OCI-LY1 (cell line): ENCODE results near the gene SPECC1L.
"Not testable (repeated sequence)": the region's sequence is repeated elsewhere in the genome, so short reads cannot be mapped to it uniquely, and the experiment has no call there.

Source experiments
- H2AFZ ChIP-seq: fragments of 200-600 bp; sonication (generic), shearing (Covaris generic); 2 replicates; pipeline ENCODE4 v1.6.0; 2014; ENCODE audit warnings: antibody characterized with exemption, mild to moderate bottlenecking, low read length
- H3F3A ChIP-seq: fragments of 200-600 bp; sonication (generic), shearing (Covaris generic); 2 replicates; pipeline ENCODE4 v1.6.0; 2014; ENCODE audit warnings: mild to moderate bottlenecking, antibody characterized with exemption, low read length, moderate library complexity; ENCODE audit not compliant: insufficient read depth
- H3K27ac ChIP-seq: fragments of 200-600 bp; sonication (generic); 2 replicates; pipeline ENCODE4 v1.5.1; 2014; ENCODE audit warnings: low read length, mixed run types, mild to moderate bottlenecking, low read depth; ENCODE audit not compliant: poor library complexity, severe bottlenecking
- H3K27me3 ChIP-seq: fragments of 200-600 bp; sonication (generic); 2 replicates; pipeline ENCODE4 v1.6.0; 2014; ENCODE audit warnings: antibody characterized with exemption, mild to moderate bottlenecking, low read length, moderate library complexity; ENCODE audit not compliant: insufficient read depth
- H3K36me3 ChIP-seq: fragments of 200-600 bp; sonication (generic); 2 replicates; pipeline ENCODE4 v1.6.1; 2014; ENCODE audit warnings: mild to moderate bottlenecking, antibody characterized with exemption, low read length, moderate library complexity, mixed read lengths; ENCODE audit not compliant: insufficient read depth
- H3K4me1 ChIP-seq: fragments of 200-600 bp; sonication (generic); 2 replicates; pipeline ENCODE4 v1.5.1; 2014; ENCODE audit warnings: mild to moderate bottlenecking, low read length, moderate library complexity; ENCODE audit not compliant: insufficient read depth, severe bottlenecking
- H3K4me2 ChIP-seq: fragments of 200-600 bp; sonication (generic), shearing (Covaris generic); 2 replicates; pipeline ENCODE4 v1.6.1; 2014; ENCODE audit warnings: low read length
- H3K4me3 ChIP-seq: fragments of 200-600 bp; sonication (generic); 2 replicates; pipeline ENCODE4 v1.5.1; 2014; ENCODE audit warnings: low read length, low read depth, mild to moderate bottlenecking, mixed read lengths; ENCODE audit not compliant: poor library complexity, severe bottlenecking
- H3K79me2 ChIP-seq: fragments of 200-600 bp; shearing (Covaris generic); 2 replicates; pipeline ENCODE4 v1.6.1; 2016; ENCODE audit warnings: mixed run types, low read length, mixed read lengths; ENCODE audit not compliant: insufficient read depth
- H3K9ac ChIP-seq: fragments of 200-600 bp; sonication (generic), shearing (Covaris generic); 2 replicates; pipeline ENCODE4 v1.6.1; 2014; ENCODE audit warnings: mild to moderate bottlenecking, low read length, mixed read lengths
- H3K9me2 ChIP-seq: fragments of 200-600 bp; sonication (generic), shearing (Covaris generic); 2 replicates; pipeline ENCODE4 v1.6.1; 2014; ENCODE audit warnings: low read depth, mild to moderate bottlenecking, low read length, mixed read lengths
- H3K9me3 ChIP-seq: fragments of 200-600 bp; shearing (Covaris generic); 2 replicates; pipeline ENCODE4 v1.6.1; 2014; ENCODE audit warnings: low read length, mixed read lengths
- H4K20me1 ChIP-seq: fragments of 200-600 bp; sonication (generic), shearing (Covaris generic); 2 replicates; pipeline ENCODE4 v1.6.0; 2016; ENCODE audit warnings: mild to moderate bottlenecking, low read length; ENCODE audit not compliant: insufficient read depth
- CTCF ChIP-seq: fragments of 200-600 bp; sonication (generic), shearing (Covaris generic); IDR thresholded peaks from 2 replicates; pipeline ENCODE4 v1.5.1; 2017; ENCODE audit warnings: mild to moderate bottlenecking, antibody characterized with exemption, low read length, moderate library complexity, mixed read lengths
- EZH2 ChIP-seq: fragments of 200-600 bp; sonication (generic), shearing (Covaris generic); IDR thresholded peaks from 2 replicates; pipeline ENCODE4 v1.8.0; 2017; ENCODE audit warnings: borderline replicate concordance, mixed run types, mild to moderate bottlenecking, antibody characterized with exemption, low read length, moderate library complexity, mixed read lengths

The SPECC1L gene

GRCh38 chr22:24285245-24285644, 14.6 kb downstream of the SPECC1L start:
- H3K4me2 ChIP-seq, result no peak overlapping the region

GRCh38 chr22:24287212-24287611, 16.6 kb downstream of the SPECC1L start:
- peaks cover 81% of the 10 kb centered on the region for H3K79me2 ChIP-seq
- H3K4me1 ChIP-seq, result peaks cover 28% of the 10 kb centered on the region
- not testable (repeated sequence) for H3K9ac ChIP-seq, H2AFZ ChIP-seq, H3F3A ChIP-seq, H3K4me2 ChIP-seq, H3K36me3 ChIP-seq, H3K27me3 ChIP-seq, H3K27ac ChIP-seq, H3K9me3 ChIP-seq, H3K9me2 ChIP-seq, H4K20me1 ChIP-seq, H3K4me3 ChIP-seq

More at GRCh38 chr22:24285245-24285644, 14.6 kb downstream of the SPECC1L start:
- Histone ChIP-seq H3F3A (no peaks in the 10 kb centered on the region), H3K36me3 (peaks cover 13% of the 10 kb centered on the region; the same call in 1 of the 2 replicates), H4K20me1 (peaks cover 4% of the 10 kb centered on the region; the same call in 1 of the 2 replicates), H3K79me2 (peaks cover 78% of the 10 kb centered on the region), H3K27ac (no peak overlapping the region), H3K9me2 (no peaks in the 10 kb centered on the region), H3K4me3 (no peak overlapping the region), H3K4me1 (peaks cover 29% of the 10 kb centered on the region), H3K27me3 (no peaks in the 10 kb centered on the region), H3K9me3 (no peaks in the 10 kb centered on the region), H3K9ac (no peak overlapping the region), H2AFZ (no peak overlapping the region)
- TF ChIP-seq CTCF, result no peak
- TF ChIP-seq EZH2, result no peak

GRCh38 chr22:24287801-24288200, 17.2 kb downstream of the SPECC1L start:
- H3K4me1 ChIP-seq, result peaks cover 28% of the 10 kb centered on the region
- H3K27ac ChIP-seq, H3K27me3 ChIP-seq: not testable (repeated sequence)

GRCh38 chr22:24289114-24289513, 18.5 kb downstream of the SPECC1L start:
- H3K9me3 ChIP-seq, result no peaks in the 10 kb centered on the region
- no peak overlapping the region for H2AFZ ChIP-seq
- no peaks in the 10 kb centered on the region for H3K9me2 ChIP-seq
- no peak overlapping the region for H3K27ac ChIP-seq
- peaks cover 63% of the 10 kb centered on the region for H3K79me2 ChIP-seq
- no peak overlapping the region for H3K9ac ChIP-seq
- H4K20me1 ChIP-seq, result peaks cover under 1% of the 10 kb centered on the region; the same call in 1 of the 2 replicates
- no peak overlapping the region for H3K4me3 ChIP-seq
- no peak for TF ChIP-seq EZH2
- TF ChIP-seq CTCF, result no peak
- H3K4me1 ChIP-seq, result peaks cover 28% of the 10 kb centered on the region
- peaks cover 5% of the 10 kb centered on the region; the same call in 1 of the 2 replicates for H3K36me3 ChIP-seq
- H3K4me2 ChIP-seq, result no peak overlapping the region
- no peaks in the 10 kb centered on the region for H3K27me3 ChIP-seq
- H3F3A ChIP-seq, result no peaks in the 10 kb centered on the region

More at GRCh38 chr22:24287801-24288200, 17.2 kb downstream of the SPECC1L start:
- not testable (repeated sequence) for H3K4me3 ChIP-seq, H3K9me3 ChIP-seq, H4K20me1 ChIP-seq, H3K4me2 ChIP-seq, H2AFZ ChIP-seq, H3K9me2 ChIP-seq, H3K9ac ChIP-seq, H3F3A ChIP-seq, H3K36me3 ChIP-seq
- H3K79me2 ChIP-seq, result peaks cover 77% of the 10 kb centered on the region
